ENCODE data around the gene TRMT2A. TPM values are rescaled to one million over a fixed set of nuclear protein-coding genes. Genes with fewer than 3 reads are reported as not detected.

Gene TRMT2A
- total and polyA plus RNA-seq, 2 of the 8 experiments (the other 6 are each of a cell fraction or from before 2014, with no cell fraction given): 44.9 to 50.3 TPM

- Histone ChIP-seq H3K14ac (ENCODE audit: insufficient read length) (no peak overlapping the region), H3K9me3 (ENCODE audit: insufficient read depth in 2 of 2, low read depth in 1 of 2, low read length in 1 of 2) (no peaks in the 10 kb centered on the region), H2BK20ac (ENCODE audit: low read length) (no peak overlapping the region), H2AK5ac (ENCODE audit: low read depth, low read length) (no peak overlapping the region), H3K4ac (replicated peaks; ENCODE audit: insufficient read length, low read depth, low read length) (no peak overlapping the region), H4K91ac (replicated peaks; ENCODE audit: insufficient read length, low read length) (no peak overlapping the region), H2BK15ac (ENCODE audit: low read length) (no peak overlapping the region), H2BK12ac (ENCODE audit: low read depth, low read length) (no peak overlapping the region), H3K36me3 (ENCODE audit: control insufficient read depth in 2 of 4, insufficient read depth in 4 of 4, low read length in 3 of 4) (peaks cover 55 to 71% (median 61%) of the 10 kb centered on the region in 4 experiments), H3K27me3 (replicated peaks in 1 of 4; ENCODE audit: control insufficient read depth in 3 of 4, extremely low read depth in 1 of 4, insufficient read depth in 3 of 4, low read length in 3 of 4) (no peaks in the 10 kb centered on the region), H3K4me2 (ENCODE audit: insufficient read depth in 1 of 2, low read depth in 2 of 2, low read length in 2 of 2) (no peak overlapping the region), H3K4me1 (replicated peaks in 1 of 4; ENCODE audit: control insufficient read depth in 3 of 4, insufficient read depth in 4 of 4, low read length in 3 of 4) (no peaks in the 10 kb centered on the region), H3K18ac (ENCODE audit: extremely low read depth, low read length) (no peak overlapping the region), H3K23me2 (ENCODE audit: low read depth, low read length) (no peaks in the 10 kb centered on the region), H3K9ac (replicated peaks in 1 of 4; ENCODE audit: extremely low read depth in 1 of 4, low read depth in 3 of 4, low read length in 3 of 4) (no peak overlapping the region), H3K79me1 (ENCODE audit: low read depth, low read length) (peaks cover 9% of the 10 kb centered on the region), H3K79me2 (ENCODE audit: control insufficient read depth in 1 of 2, insufficient read depth in 2 of 2, low read length in 2 of 2) (peaks cover 0 to 1% of the 10 kb centered on the region in 2 experiments; a peak in 2 of 4 replicates), H3K23ac (ENCODE audit: insufficient read length) (no peak overlapping the region), H2AFZ (ENCODE audit: low read length) (no peak overlapping the region), H4K8ac (ENCODE audit: extremely low read depth, insufficient read depth, low read length) (no peak overlapping the region), H3K4me3 (ENCODE audit: extremely low read depth in 1 of 4, insufficient read depth in 2 of 4, low read depth in 3 of 4, low read length in 4 of 4) (no peak overlapping the region), H3K56ac (replicated peaks; ENCODE audit: insufficient read length, low read depth, low read length) (no peak overlapping the region), H4K5ac (ENCODE audit: insufficient read length, low read depth, low read length) (no peak overlapping the region), H2BK5ac (ENCODE audit: low read depth, low read length) (no peak overlapping the region), H3K27ac (ENCODE audit: low read depth, low read length) (no peak overlapping the region), H4K20me1 (replicated peaks in 1 of 2; ENCODE audit: control insufficient read depth in 1 of 2, insufficient read depth in 2 of 2, low read length in 2 of 2) (peaks cover 17 to 45% of the 10 kb centered on the region in 2 experiments), H2BK120ac (replicated peaks; ENCODE audit: low read depth, low read length) (no peak overlapping the region)
- CTCF ChIA-PET (ENCODE audit: partially characterized antibody): interaction anchor here (0.8 to 3.2 kb wide), 5 partner anchors 8 to 18 kb away, joined by 3 to 23 read pairs (median 7); no protein-coding TSS in a partner anchor
- POLR2A ChIA-PET (ENCODE audit: partially characterized antibody): interaction anchor here (0.6 to 29.4 kb wide), 6 partner anchors 3 to 299 kb away, joined by 3 to 598 read pairs (median 26); partner anchors contain the start of genes RANBP1 and TRMT2A
- WGBS, 2 experiments (ENCODE audit: extremely low coverage in 1 of 2, insufficient coverage in 1 of 2, insufficient read length in 1 of 2, insufficient replicate concordance in 2 of 2, low coverage in 1 of 2, low lambda C conversion rate in 2 of 2, missing lambda C conversion rate in 1 of 2): 95% methylated on average over 12 of the region's 12 CpGs; no CpG with 5 or more reads in 1 of the 2 experiments
- DNase-seq (ENCODE audit: low read depth in 1 of 2, low spot score in 2 of 2) (no peak), FAIRE-seq (no peak)
- TF ChIP-seq JUND (IDR thresholded peaks at IDR 0.05; ENCODE audit: low read length): no peak
- no peak for TF ChIP-seq RNF2 (IDR thresholded peaks at IDR 0.05; ENCODE audit: borderline replicate concordance, low read depth, low read length, missing control alignments, poor library complexity, severe bottlenecking)
- no peak for TF ChIP-seq CEBPB (IDR thresholded peaks at IDR 0.05; ENCODE audit: low read depth, low read length)
- no peak for TF ChIP-seq TAF7 (optimal IDR thresholded peaks at IDR 0.05; ENCODE audit: borderline replicate concordance, low read depth, low read length)
- no peak for TF ChIP-seq POU5F1 (IDR thresholded peaks at IDR 0.05; ENCODE audit: low read depth, low read length)
- TF ChIP-seq PHF8 (conservative IDR thresholded peaks at IDR 0.05; ENCODE audit: low read depth, low read length): no peak
- TF ChIP-seq HDAC6 (IDR thresholded peaks at IDR 0.05; ENCODE audit: low read depth, low read length): no peak
- TF ChIP-seq RFX5 (IDR thresholded peaks at IDR 0.05; ENCODE audit: borderline replicate concordance, low read depth, low read length): no peak
- TF ChIP-seq, protein P1, sequence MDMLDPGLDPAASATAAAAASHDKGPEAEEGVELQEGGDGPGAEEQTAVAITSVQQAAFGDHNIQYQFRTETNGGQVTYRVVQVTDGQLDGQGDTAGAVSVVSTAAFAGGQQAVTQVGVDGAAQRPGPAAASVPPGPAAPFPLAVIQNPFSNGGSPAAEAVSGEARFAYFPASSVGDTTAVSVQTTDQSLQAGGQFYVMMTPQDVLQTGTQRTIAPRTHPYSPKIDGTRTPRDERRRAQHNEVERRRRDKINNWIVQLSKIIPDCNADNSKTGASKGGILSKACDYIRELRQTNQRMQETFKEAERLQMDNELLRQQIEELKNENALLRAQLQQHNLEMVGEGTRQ (IDR thresholded peaks at IDR 0.05; ENCODE audit: low read length): no peak
- TF ChIP-seq CHD1 (IDR thresholded peaks at IDR 0.05; ENCODE audit: low read depth, low read length): no peak
- no peak for TF ChIP-seq RXRA (IDR thresholded peaks at IDR 0.05; ENCODE audit: insufficient read depth, low read depth, low read length)
- TF ChIP-seq KDM5A (IDR thresholded peaks at IDR 0.05; ENCODE audit: low read length): no peak
- TF ChIP-seq SIX5 (IDR thresholded peaks at IDR 0.05; ENCODE audit: low read depth, low read length): no peak
Measured at GRCh38 chr22:20108757-20109230, 8.2 kb downstream of the TRMT2A start.
